Measurements from ENCODE around the gene TENT4B. TPM values are rescaled to one million over a fixed set of nuclear protein-coding genes. Genes with fewer than 3 reads are reported as not detected.

TENT4B gene
- total RNA-seq, 1 donor from 2014 or later: 13.5 TPM

- no peaks in the 10 kb centered on the region for H3K36me3 Mint-ChIP-seq (ENCODE audit: insufficient read depth)
- DNase-seq (ENCODE audit: low spot score, unreplicated experiment): no peak
- no peak overlapping the region for H3K4me3 Mint-ChIP-seq (ENCODE audit: low read depth)
- H3K4me1 Mint-ChIP-seq (ENCODE audit: low read depth): no peaks in the 10 kb centered on the region
- no peaks in the 10 kb centered on the region for H3K9me3 Mint-ChIP-seq (ENCODE audit: low read depth)
- no peak for TF ChIP-seq CTCF (IDR thresholded peaks at IDR 0.05; ENCODE audit: unreplicated experiment)
- H3K27me3 Mint-ChIP-seq: no peaks in the 10 kb centered on the region
- no peak overlapping the region for H3K27ac Mint-ChIP-seq
Observed at GRCh38 chr16:50272687-50273381, 119.7 kb downstream of the TENT4B start.

DNA sequence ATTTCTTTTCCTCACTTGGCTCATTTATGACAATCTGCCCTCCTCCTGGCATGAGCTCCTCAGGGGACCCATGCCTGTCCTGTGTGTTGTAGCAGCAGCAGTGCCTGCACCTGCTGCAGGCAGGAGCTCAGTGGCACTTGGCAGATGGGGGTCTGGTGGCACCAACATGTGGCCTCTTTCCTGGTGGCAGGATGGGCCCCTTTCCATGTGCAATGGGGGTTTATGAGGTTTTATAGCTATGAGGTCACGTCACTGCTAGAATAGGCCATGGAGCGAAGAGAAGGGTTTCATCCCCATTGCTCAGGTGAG lies 120.2 kb downstream of the TENT4B start:
- TF ChIP-seq CTCF (IDR thresholded peaks at IDR 0.05; ENCODE audit: unreplicated experiment): no peak
- Mint-ChIP-seq H3K4me3 (ENCODE audit: low read depth) (no peak overlapping the region), H3K27ac (no peak overlapping the region), H3K9me3 (ENCODE audit: low read depth) (peaks cover 2% of the 10 kb centered on the region), H3K4me1 (ENCODE audit: low read depth) (no peaks in the 10 kb centered on the region), H3K27me3 (no peaks in the 10 kb centered on the region), H3K36me3 (ENCODE audit: insufficient read depth) (peaks cover under 1% of the 10 kb centered on the region)
- DNase-seq (ENCODE audit: low spot score, unreplicated experiment): no peak

GRCh38 chr16:50273888-50274325 lies 120.8 kb downstream of the TENT4B start:
- H3K27ac Mint-ChIP-seq: no peak overlapping the region
- peaks cover 4% of the 10 kb centered on the region for H3K9me3 Mint-ChIP-seq (ENCODE audit: low read depth)
- no peak for DNase-seq (ENCODE audit: low spot score, unreplicated experiment)
- no peak overlapping the region for H3K4me3 Mint-ChIP-seq (ENCODE audit: low read depth)
- no peaks in the 10 kb centered on the region for H3K4me1 Mint-ChIP-seq (ENCODE audit: low read depth)
- TF ChIP-seq CTCF (IDR thresholded peaks at IDR 0.05; ENCODE audit: unreplicated experiment): no peak
- no peaks in the 10 kb centered on the region for H3K27me3 Mint-ChIP-seq
- peaks cover 2% of the 10 kb centered on the region for H3K36me3 Mint-ChIP-seq (ENCODE audit: insufficient read depth)

GRCh38 chr16:50274326-50275097 lies 121.4 kb downstream of the TENT4B start:
- Mint-ChIP-seq H3K27me3 (no peaks in the 10 kb centered on the region), H3K4me1 (ENCODE audit: low read depth) (no peaks in the 10 kb centered on the region), H3K36me3 (ENCODE audit: insufficient read depth) (peaks cover 2% of the 10 kb centered on the region), H3K27ac (no peak overlapping the region), H3K9me3 (ENCODE audit: low read depth) (peaks cover 4% of the 10 kb centered on the region), H3K4me3 (ENCODE audit: low read depth) (no peak overlapping the region)
- TF ChIP-seq CTCF (IDR thresholded peaks at IDR 0.05; ENCODE audit: unreplicated experiment): no peak
- no peak for DNase-seq (ENCODE audit: low spot score, unreplicated experiment)

DNA sequence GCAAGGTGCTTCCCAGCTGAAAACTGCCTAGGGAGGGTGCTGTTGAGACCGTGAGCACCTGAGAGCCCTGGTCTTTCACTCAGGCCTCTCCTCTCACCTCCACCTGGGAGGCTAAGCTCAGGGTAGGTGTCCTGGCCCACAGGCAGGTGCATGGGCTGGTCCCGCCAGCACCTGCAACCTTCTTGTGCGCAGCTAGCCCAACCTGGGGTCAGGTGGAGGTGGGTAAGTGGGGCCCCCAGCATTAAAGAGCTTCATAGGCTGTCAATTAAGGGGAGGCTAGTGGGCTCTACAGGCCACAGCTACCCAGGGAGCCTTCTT lies 122.0 kb downstream of the TENT4B start:
- Mint-ChIP-seq H3K4me1 (ENCODE audit: low read depth) (no peaks in the 10 kb centered on the region), H3K27ac (no peak overlapping the region), H3K36me3 (ENCODE audit: insufficient read depth) (peaks cover 2% of the 10 kb centered on the region), H3K9me3 (ENCODE audit: low read depth) (peaks cover 4% of the 10 kb centered on the region), H3K27me3 (no peaks in the 10 kb centered on the region), H3K4me3 (ENCODE audit: low read depth) (no peak overlapping the region)
- DNase-seq (ENCODE audit: low spot score, unreplicated experiment): no peak
- TF ChIP-seq CTCF (IDR thresholded peaks at IDR 0.05; ENCODE audit: unreplicated experiment): no peak

Measured in progenitor cell of endocrine pancreas (in vitro differentiated cells).